AML-193 (cell line): Measurements from ENCODE around the gene ZNF526.
A peak's percentile ranks its signal among the peaks of the same experiment; 100 is the strongest.
"Not testable (repeated sequence)": the region's sequence is repeated elsewhere in the genome, so short reads cannot be mapped to it uniquely, and the experiment has no call there.

ENCODE experiments used
- DNase-seq, 2 experiments: peaks; one replicate each; lab custom pipeline; 2025; lab: John Stamatoyannopoulos, UW

Gene ZNF526

GRCh38 chr19:42266105-42266504 is 46.0 kb downstream of the ZNF526 start:
- not testable (repeated sequence) for DNase-seq

GRCh38 chr19:42266928-42267603 is 47.0 kb downstream of the ZNF526 start:
- DNase-seq, result not testable (repeated sequence)

- no peak for DNase-seq
These were observed 47.6 kb downstream of the ZNF526 start for GRCh38 chr19:42267644-42268141.

- peak; percentile 98 to 99 for DNase-seq
These were observed 48.1 kb downstream of the ZNF526 start for GRCh38 chr19:42268142-42268703.

- DNase-seq, result peak; percentile 99 to 100
These were observed 48.8 kb downstream of the ZNF526 start, which contains the start of gene CIC for GRCh38 chr19:42268704-42269477. TSS of gene CIC (plus strand) at chr19:42269252. CDS start at chr19:42271784, 2,532 bp downstream.

- no peak for DNase-seq
These were observed 49.6 kb downstream of the ZNF526 start for GRCh38 chr19:42269478-42270345.

- DNase-seq, result peak; percentile 47 to 54
These were observed 50.4 kb downstream of the ZNF526 start for GRCh38 chr19:42270346-42271044.

GRCh38 chr19:42271045-42271419 is 50.9 kb downstream of the ZNF526 start:
- no peak for DNase-seq

GRCh38 chr19:42271861-42272534 is 51.9 kb downstream of the ZNF526 start:
- DNase-seq, result no peak

GRCh38 chr19:42272535-42272897 is 52.4 kb downstream of the ZNF526 start:
- DNase-seq, result no peak

- no peak for DNase-seq
These were observed 52.9 kb downstream of the ZNF526 start for GRCh38 chr19:42272989-42273406.

GRCh38 chr19:42273407-42274064 is 53.4 kb downstream of the ZNF526 start:
- DNase-seq, result no peak

- DNase-seq, result no peak
These were observed 54.1 kb downstream of the ZNF526 start for GRCh38 chr19:42274065-42274682.

- no peak for DNase-seq
These were observed 55.0 kb downstream of the ZNF526 start for GRCh38 chr19:42275103-42275502.

- DNase-seq, result no peak
These were observed 55.4 kb downstream of the ZNF526 start for GRCh38 chr19:42275517-42275916.

GRCh38 chr19:42276284-42276683 is 56.2 kb downstream of the ZNF526 start:
- DNase-seq, result no peak

- no peak for DNase-seq
These were observed 56.7 kb downstream of the ZNF526 start for GRCh38 chr19:42276821-42277220.
